ENCODE results near the gene GCC2. TPM values are rescaled to one million over a fixed set of nuclear protein-coding genes. Genes with fewer than 3 reads are reported as not detected.
A peak's percentile ranks its signal among the peaks of the same experiment; 100 is the strongest.

The GCC2 gene
- total RNA-seq, 1 donor = 44.2 TPM

GRCh38 chr2:108454440-108454839 is 5.4 kb downstream of the GCC2 start:
- DNase-seq (ENCODE audit: insufficient read length, low spot score, missing footprints) = peak; percentile 8

GRCh38 chr2:108455571-108455970 is 6.6 kb downstream of the GCC2 start:
- H4K20me1 ChIP-seq (ENCODE audit: insufficient read depth, low read length) = no peaks in the 10 kb centered on the region
- DNase-seq (ENCODE audit: insufficient read length, low spot score, missing footprints) = no peak
- no peaks in the 10 kb centered on the region for H3K27me3 ChIP-seq (ENCODE audit: insufficient read depth, low read length)
- H3K4me2 ChIP-seq (ENCODE audit: insufficient read depth, low read length) = no peak overlapping the region
- H3K79me2 ChIP-seq (ENCODE audit: insufficient read depth, low read length) = peaks cover 29% of the 10 kb centered on the region
- no peak overlapping the region for H3K27ac ChIP-seq (ENCODE audit: low read depth, low read length)
- TF ChIP-seq CTCF (IDR thresholded peaks at IDR 0.05; ENCODE audit: extremely low read depth, low read depth, low read length) = no peak
- no peaks in the 10 kb centered on the region for H3K4me1 ChIP-seq (ENCODE audit: insufficient read depth, low read length)
- H3K36me3 ChIP-seq (ENCODE audit: insufficient read depth, low read length) = peaks cover 42% of the 10 kb centered on the region
- no peaks in the 10 kb centered on the region for H3K9me3 ChIP-seq (ENCODE audit: low read depth, low read length)
- H2AFZ ChIP-seq (ENCODE audit: low read length) = no peak overlapping the region
- H3K4me3 ChIP-seq (ENCODE audit: insufficient read depth, low read length) = no peak overlapping the region

More at GRCh38 chr2:108454440-108454839, 5.4 kb downstream of the GCC2 start:
- H3K4me2 ChIP-seq (ENCODE audit: insufficient read depth, low read length) = no peak overlapping the region
- TF ChIP-seq CTCF (IDR thresholded peaks at IDR 0.05; ENCODE audit: extremely low read depth, low read depth, low read length) = no peak
- no peaks in the 10 kb centered on the region for H4K20me1 ChIP-seq (ENCODE audit: insufficient read depth, low read length)
- no peaks in the 10 kb centered on the region for H3K9me3 ChIP-seq (ENCODE audit: low read depth, low read length)
- H3K27me3 ChIP-seq (ENCODE audit: insufficient read depth, low read length) = no peaks in the 10 kb centered on the region
- H3K79me2 ChIP-seq (ENCODE audit: insufficient read depth, low read length) = peaks cover 36% of the 10 kb centered on the region
- no peak overlapping the region for H2AFZ ChIP-seq (ENCODE audit: low read length)
- peaks cover 6% of the 10 kb centered on the region for H3K4me1 ChIP-seq (ENCODE audit: insufficient read depth, low read length)
- peaks cover 42% of the 10 kb centered on the region for H3K36me3 ChIP-seq (ENCODE audit: insufficient read depth, low read length)
- H3K4me3 ChIP-seq (ENCODE audit: insufficient read depth, low read length) = no peak overlapping the region
- no peak overlapping the region for H3K27ac ChIP-seq (ENCODE audit: low read depth, low read length)

- H3K79me2 ChIP-seq (ENCODE audit: insufficient read depth, low read length) = peaks cover 30% of the 10 kb centered on the region
- H3K36me3 ChIP-seq (ENCODE audit: insufficient read depth, low read length) = peaks cover 35% of the 10 kb centered on the region
These were observed 9.1 kb downstream of the GCC2 start for GRCh38 chr2:108458082-108458481.

GRCh38 chr2:108459441-108459840 is 10.4 kb downstream of the GCC2 start:
- H3K36me3 ChIP-seq (ENCODE audit: insufficient read depth, low read length) = peaks cover 34% of the 10 kb centered on the region
- peaks cover 42% of the 10 kb centered on the region for H3K79me2 ChIP-seq (ENCODE audit: insufficient read depth, low read length)
- no peak for DNase-seq (ENCODE audit: insufficient read length, low spot score, missing footprints)

More at GRCh38 chr2:108458082-108458481, 9.1 kb downstream of the GCC2 start:
- Histone ChIP-seq H3K27me3 (ENCODE audit: insufficient read depth, low read length) (no peaks in the 10 kb centered on the region), H3K9me3 (ENCODE audit: low read depth, low read length) (no peaks in the 10 kb centered on the region), H3K4me1 (ENCODE audit: insufficient read depth, low read length) (no peaks in the 10 kb centered on the region), H3K4me2 (ENCODE audit: insufficient read depth, low read length) (no peak overlapping the region), H3K4me3 (ENCODE audit: insufficient read depth, low read length) (no peak overlapping the region), H4K20me1 (ENCODE audit: insufficient read depth, low read length) (no peaks in the 10 kb centered on the region), H3K27ac (ENCODE audit: low read depth, low read length) (no peak overlapping the region), H2AFZ (ENCODE audit: low read length) (no peak overlapping the region)
- TF ChIP-seq CTCF (IDR thresholded peaks at IDR 0.05; ENCODE audit: extremely low read depth, low read depth, low read length) = no peak
- DNase-seq (ENCODE audit: insufficient read length, low spot score, missing footprints) = no peak

More at GRCh38 chr2:108459441-108459840, 10.4 kb downstream of the GCC2 start:
- Histone ChIP-seq H3K27me3 (ENCODE audit: insufficient read depth, low read length) (no peaks in the 10 kb centered on the region), H4K20me1 (ENCODE audit: insufficient read depth, low read length) (peaks cover 11% of the 10 kb centered on the region), H3K4me3 (ENCODE audit: insufficient read depth, low read length) (no peak overlapping the region), H3K4me2 (ENCODE audit: insufficient read depth, low read length) (no peak overlapping the region), H3K9me3 (ENCODE audit: low read depth, low read length) (no peaks in the 10 kb centered on the region), H3K4me1 (ENCODE audit: insufficient read depth, low read length) (no peaks in the 10 kb centered on the region), H2AFZ (ENCODE audit: low read length) (no peak overlapping the region), H3K27ac (ENCODE audit: low read depth, low read length) (no peak overlapping the region)
- TF ChIP-seq CTCF (IDR thresholded peaks at IDR 0.05; ENCODE audit: extremely low read depth, low read depth, low read length) = no peak

All from osteoblast (primary cell).